Measurements from ENCODE around the gene NAA16. TPM values are rescaled to one million over a fixed set of nuclear protein-coding genes. Genes with fewer than 3 reads are reported as not detected.

Gene NAA16
- total RNA-seq, 1 experiment from 2014 or later = 12.1 TPM

GRCh38 chr13:41284512-41285288, 26.4 kb upstream of the NAA16 start:
- Histone ChIP-seq H3F3A (ENCODE audit: insufficient read depth, low read depth) (peaks cover 12% of the 10 kb centered on the region; the same call in 1 of the 2 replicates), H3K36me3 (ENCODE audit: low read depth) (no peaks in the 10 kb centered on the region), H3K79me2 (ENCODE audit: low read depth) (no peaks in the 10 kb centered on the region), H3K27ac (peak overlapping the region; percentile 82), H3K27me3 (ENCODE audit: insufficient read depth, low read depth) (no peaks in the 10 kb centered on the region), H3K4me2 (peak overlapping the region; percentile 14; the same call in 1 of the 2 replicates), H3K9me2 (ENCODE audit: insufficient read depth) (no peaks in the 10 kb centered on the region), H2AFZ (no peak overlapping the region), H3K9me3 (ENCODE audit: insufficient read depth, low read depth) (peaks cover 3% of the 10 kb centered on the region; the same call in 1 of the 2 replicates), H3K4me1 (replicated peaks; ENCODE audit: insufficient read depth) (peaks cover 7% of the 10 kb centered on the region), H3K4me3 (no peak overlapping the region), H4K20me1 (ENCODE audit: insufficient read depth) (no peaks in the 10 kb centered on the region)
- POLR2A ChIA-PET (ENCODE audit: unreplicated experiment) = interaction anchor here (0.6 kb wide), 1 partner anchor 20 kb away, joined by 3 read pairs; no protein-coding TSS in a partner anchor
- intact Hi-C loops (cut with micrococcal nuclease; ENCODE audit: unreplicated experiment) = no loop called here
- CTCF ChIA-PET = no interaction called here
- TF ChIP-seq EZH2 (IDR thresholded peaks at IDR 0.05; ENCODE audit: low read depth) = no peak
- TF ChIP-seq, protein P1, sequence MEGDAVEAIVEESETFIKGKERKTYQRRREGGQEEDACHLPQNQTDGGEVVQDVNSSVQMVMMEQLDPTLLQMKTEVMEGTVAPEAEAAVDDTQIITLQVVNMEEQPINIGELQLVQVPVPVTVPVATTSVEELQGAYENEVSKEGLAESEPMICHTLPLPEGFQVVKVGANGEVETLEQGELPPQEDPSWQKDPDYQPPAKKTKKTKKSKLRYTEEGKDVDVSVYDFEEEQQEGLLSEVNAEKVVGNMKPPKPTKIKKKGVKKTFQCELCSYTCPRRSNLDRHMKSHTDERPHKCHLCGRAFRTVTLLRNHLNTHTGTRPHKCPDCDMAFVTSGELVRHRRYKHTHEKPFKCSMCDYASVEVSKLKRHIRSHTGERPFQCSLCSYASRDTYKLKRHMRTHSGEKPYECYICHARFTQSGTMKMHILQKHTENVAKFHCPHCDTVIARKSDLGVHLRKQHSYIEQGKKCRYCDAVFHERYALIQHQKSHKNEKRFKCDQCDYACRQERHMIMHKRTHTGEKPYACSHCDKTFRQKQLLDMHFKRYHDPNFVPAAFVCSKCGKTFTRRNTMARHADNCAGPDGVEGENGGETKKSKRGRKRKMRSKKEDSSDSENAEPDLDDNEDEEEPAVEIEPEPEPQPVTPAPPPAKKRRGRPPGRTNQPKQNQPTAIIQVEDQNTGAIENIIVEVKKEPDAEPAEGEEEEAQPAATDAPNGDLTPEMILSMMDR (conservative IDR thresholded peaks at IDR 0.05) = no peak
- BruUV-seq (replicated peaks) = no TSS peak
- DNase-seq = peak; percentile 45 to 94

GRCh38 chr13:41286370-41286769, 24.7 kb upstream of the NAA16 start:
- CTCF ChIA-PET = no interaction called here
- H3K9me3 ChIP-seq (ENCODE audit: insufficient read depth, low read depth) = peaks cover 3% of the 10 kb centered on the region; the same call in 1 of the 2 replicates
- H4K20me1 ChIP-seq (ENCODE audit: insufficient read depth) = no peaks in the 10 kb centered on the region
- H3K4me1 ChIP-seq (replicated peaks; ENCODE audit: insufficient read depth) = peaks cover 7% of the 10 kb centered on the region
- no peaks in the 10 kb centered on the region for H3K79me2 ChIP-seq (ENCODE audit: low read depth)
- no peak for DNase-seq
- H3K4me3 ChIP-seq = no peak overlapping the region
- no peak overlapping the region for H2AFZ ChIP-seq
- no peak overlapping the region for H3K27ac ChIP-seq
- H3K36me3 ChIP-seq (ENCODE audit: low read depth) = no peaks in the 10 kb centered on the region
- H3K27me3 ChIP-seq (ENCODE audit: insufficient read depth, low read depth) = no peaks in the 10 kb centered on the region
- H3F3A ChIP-seq (ENCODE audit: insufficient read depth, low read depth) = peaks cover 12% of the 10 kb centered on the region; the same call in 1 of the 2 replicates
- POLR2A ChIA-PET (ENCODE audit: unreplicated experiment) = no interaction called here
- no peak overlapping the region for H3K4me2 ChIP-seq
- no peaks in the 10 kb centered on the region for H3K9me2 ChIP-seq (ENCODE audit: insufficient read depth)
- intact Hi-C loops (cut with micrococcal nuclease; ENCODE audit: unreplicated experiment) = no loop called here
- no TSS peak for BruUV-seq (replicated peaks)
- TF ChIP-seq, protein P1 (conservative IDR thresholded peaks at IDR 0.05) = no peak
- TF ChIP-seq EZH2 (IDR thresholded peaks at IDR 0.05; ENCODE audit: low read depth) = no peak

DNA sequence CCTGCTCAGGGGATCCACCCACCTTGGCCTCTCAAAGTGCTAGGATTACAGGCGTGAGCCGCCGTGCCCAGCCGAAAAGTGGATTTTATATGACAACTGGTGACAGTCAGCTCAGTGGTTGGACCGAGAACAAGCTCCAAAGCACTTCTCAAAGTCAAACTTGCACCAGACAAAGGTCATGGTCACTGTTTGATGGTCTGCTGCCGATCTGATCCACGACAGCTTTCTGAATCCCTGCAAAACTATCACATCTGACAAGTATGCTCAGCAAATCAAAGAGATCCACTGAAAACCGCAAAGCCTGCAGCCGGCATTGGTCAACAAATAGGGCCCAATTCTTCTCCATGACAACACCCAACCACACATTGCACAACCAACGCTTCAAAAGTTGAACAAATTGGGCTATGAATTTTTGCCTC, 21.6 kb upstream of the NAA16 start:
- Histone ChIP-seq H3K4me2 (no peak overlapping the region), H3K9me2 (ENCODE audit: insufficient read depth) (no peaks in the 10 kb centered on the region), H3K79me2 (ENCODE audit: low read depth) (no peaks in the 10 kb centered on the region), H3K27ac (no peak overlapping the region), H2AFZ (no peak overlapping the region), H3F3A (ENCODE audit: insufficient read depth, low read depth) (peaks cover 11% of the 10 kb centered on the region; the same call in 1 of the 2 replicates), H3K4me3 (no peak overlapping the region), H4K20me1 (ENCODE audit: insufficient read depth) (no peaks in the 10 kb centered on the region), H3K4me1 (replicated peaks; ENCODE audit: insufficient read depth) (peaks cover 7% of the 10 kb centered on the region), H3K9me3 (ENCODE audit: insufficient read depth, low read depth) (peaks cover 3% of the 10 kb centered on the region; the same call in 1 of the 2 replicates), H3K36me3 (ENCODE audit: low read depth) (no peaks in the 10 kb centered on the region), H3K27me3 (ENCODE audit: insufficient read depth, low read depth) (no peaks in the 10 kb centered on the region)
- DNase-seq = no peak
- BruUV-seq (replicated peaks) = no TSS peak
- TF ChIP-seq, protein P1 (conservative IDR thresholded peaks at IDR 0.05) = no peak
- TF ChIP-seq EZH2 (IDR thresholded peaks at IDR 0.05; ENCODE audit: low read depth) = no peak
- POLR2A ChIA-PET (ENCODE audit: unreplicated experiment) = no interaction called here
- CTCF ChIA-PET = no interaction called here
- intact Hi-C loops (cut with micrococcal nuclease; ENCODE audit: unreplicated experiment) = no loop called here

Measured in PC-9 (cell line).